ENCODE data around the gene SBK2. TPM values are rescaled to one million over a fixed set of nuclear protein-coding genes. Genes with fewer than 3 reads are reported as not detected.

The SBK2 gene
- polyA plus RNA-seq, 1 donor from 2014 or later, result not detected

GRCh38 chr19:55537741-55538111 is 793 bp upstream of the SBK2 start:
- H3K9me3 ChIP-seq (ENCODE audit: low read length), result no peaks in the 10 kb centered on the region
- H2AFZ ChIP-seq (ENCODE audit: low read depth, low read length), result no peak overlapping the region
- TF ChIP-seq REST (IDR thresholded peaks at IDR 0.05; ENCODE audit: borderline replicate concordance) (no peak), EP300 (conservative IDR thresholded peaks at IDR 0.05; ENCODE audit: poor library complexity, severe bottlenecking) (no peak), EZH2 (IDR thresholded peaks at IDR 0.05; ENCODE audit: borderline replicate concordance, insufficient read depth, low read length, poor library complexity, severe bottlenecking) (no peak), RAD21 (conservative IDR thresholded peaks at IDR 0.05) (no peak), MXI1 (conservative IDR thresholded peaks at IDR 0.05; ENCODE audit: poor library complexity, severe bottlenecking) (no peak), TAF1 (IDR thresholded peaks at IDR 0.05; ENCODE audit: low read depth) (no peak), SMC3 (conservative IDR thresholded peaks at IDR 0.05; ENCODE audit: poor library complexity) (no peak), POLR2AphosphoS5 (IDR thresholded peaks at IDR 0.05) (no peak), CTCF (IDR thresholded peaks at IDR 0.05; ENCODE audit: poor library complexity, severe bottlenecking) (no peak)
- no peaks in the 10 kb centered on the region for H3K27me3 ChIP-seq (ENCODE audit: insufficient read depth, low read depth, low read length)
- no peak overlapping the region for H3K9ac ChIP-seq (ENCODE audit: low read length)
- H3K4me2 ChIP-seq (ENCODE audit: low read length), result no peak overlapping the region
- H3K9me2 ChIP-seq (ENCODE audit: insufficient read depth, low read length), result no peaks in the 10 kb centered on the region
- no peaks in the 10 kb centered on the region for H3K36me3 ChIP-seq (ENCODE audit: insufficient read depth, low read length)
- no peaks in the 10 kb centered on the region for H4K20me1 ChIP-seq (ENCODE audit: insufficient read depth)
- no peak overlapping the region for H3K4me3 ChIP-seq (ENCODE audit: low read length)
- no peak overlapping the region for H3K27ac ChIP-seq (ENCODE audit: low read length)
- H3K79me2 ChIP-seq (replicated peaks; ENCODE audit: insufficient read depth, low read length), result no peaks in the 10 kb centered on the region
- no peaks in the 10 kb centered on the region for H3F3A ChIP-seq (ENCODE audit: insufficient read depth, low read length, poor library complexity, severe bottlenecking)

- Histone ChIP-seq H3K4me2 (ENCODE audit: low read length) (no peak overlapping the region), H2AFZ (ENCODE audit: low read depth, low read length) (no peak overlapping the region), H4K20me1 (ENCODE audit: insufficient read depth) (no peaks in the 10 kb centered on the region), H3F3A (ENCODE audit: insufficient read depth, low read length, poor library complexity, severe bottlenecking) (no peaks in the 10 kb centered on the region), H3K27ac (ENCODE audit: low read length) (no peak overlapping the region), H3K4me3 (ENCODE audit: low read length) (no peak overlapping the region), H3K9ac (ENCODE audit: low read length) (no peak overlapping the region), H3K9me3 (ENCODE audit: low read length) (no peaks in the 10 kb centered on the region), H3K27me3 (ENCODE audit: insufficient read depth, low read depth, low read length) (no peaks in the 10 kb centered on the region), H3K9me2 (ENCODE audit: insufficient read depth, low read length) (no peaks in the 10 kb centered on the region), H3K36me3 (ENCODE audit: insufficient read depth, low read length) (no peaks in the 10 kb centered on the region), H3K79me2 (replicated peaks; ENCODE audit: insufficient read depth, low read length) (no peaks in the 10 kb centered on the region)
- no peak for TF ChIP-seq POLR2AphosphoS5 (IDR thresholded peaks at IDR 0.05)
- no peak for TF ChIP-seq RAD21 (conservative IDR thresholded peaks at IDR 0.05)
- TF ChIP-seq SMC3 (conservative IDR thresholded peaks at IDR 0.05; ENCODE audit: poor library complexity), result no peak
- TF ChIP-seq TAF1 (IDR thresholded peaks at IDR 0.05; ENCODE audit: low read depth), result no peak
- TF ChIP-seq EZH2 (IDR thresholded peaks at IDR 0.05; ENCODE audit: borderline replicate concordance, insufficient read depth, low read length, poor library complexity, severe bottlenecking), result no peak
- TF ChIP-seq REST (IDR thresholded peaks at IDR 0.05; ENCODE audit: borderline replicate concordance), result no peak
- no peak for TF ChIP-seq EP300 (conservative IDR thresholded peaks at IDR 0.05; ENCODE audit: poor library complexity, severe bottlenecking)
- TF ChIP-seq MXI1 (conservative IDR thresholded peaks at IDR 0.05; ENCODE audit: poor library complexity, severe bottlenecking), result no peak
- no peak for TF ChIP-seq CTCF (IDR thresholded peaks at IDR 0.05; ENCODE audit: poor library complexity, severe bottlenecking)
Observed at GRCh38 chr19:55536366-55536765, 567 bp downstream of the SBK2 start.
